ENCODE measurements around the gene NDUFA13.

The NDUFA13 gene

GRCh38 chr19:19534556-19535265, 18.7 kb downstream of the NDUFA13 start:
- DNase-seq, result no peak

GRCh38 chr19:19535311-19536191, 19.5 kb downstream of the NDUFA13 start:
- DNase-seq, result no peak

GRCh38 chr19:19537075-19538048, 21.3 kb downstream of the NDUFA13 start:
- no peak for DNase-seq

- DNase-seq, result peak; percentile 27
Observed at GRCh38 chr19:19538061-19538784, 22.2 kb downstream of the NDUFA13 start, which contains the start of gene CILP2. TSS of gene CILP2 (plus strand) at chr19:19538265. CDS start at chr19:19538350, 85 bp downstream.

- DNase-seq, result no peak
Observed at GRCh38 chr19:19538785-19539166, 22.8 kb downstream of the NDUFA13 start.

- no peak for DNase-seq
Observed at GRCh38 chr19:19539698-19540063, 23.7 kb downstream of the NDUFA13 start.

- peak; percentile 71 for DNase-seq
Observed at GRCh38 chr19:19540064-19540714, 24.2 kb downstream of the NDUFA13 start.

- DNase-seq, result peak; percentile 32
Observed at GRCh38 chr19:19540715-19541515, 24.9 kb downstream of the NDUFA13 start.

- no peak for DNase-seq
Observed at GRCh38 chr19:19541616-19542015, 25.6 kb downstream of the NDUFA13 start.

- no peak for DNase-seq
Observed at GRCh38 chr19:19542507-19542906, 26.5 kb downstream of the NDUFA13 start.

GRCh38 chr19:19543101-19543500, 27.1 kb downstream of the NDUFA13 start:
- no peak for DNase-seq

GRCh38 chr19:19543640-19544039, 27.6 kb downstream of the NDUFA13 start:
- no peak for DNase-seq

- DNase-seq, result no peak
Observed at GRCh38 chr19:19544257-19544953, 28.4 kb downstream of the NDUFA13 start.

- no peak for DNase-seq
Observed at GRCh38 chr19:19544954-19545591, 29.0 kb downstream of the NDUFA13 start.

GRCh38 chr19:19545707-19546106, 29.7 kb downstream of the NDUFA13 start:
- DNase-seq, result no peak

GRCh38 chr19:19546751-19547162, 30.7 kb downstream of the NDUFA13 start:
- DNase-seq, result no peak

GRCh38 chr19:19547674-19548336, 31.8 kb downstream of the NDUFA13 start:
- no peak for DNase-seq

GRCh38 chr19:19548915-19549759, 33.1 kb downstream of the NDUFA13 start:
- DNase-seq, result no peak

Measured in fibroblast of skin of scalp (primary cell).